Brain microvascular endothelial cell (primary cell): ENCODE results near the gene MRPL23.

ENCODE experiments used
- DNase-seq: peaks from one replicate; pipeline ENCODE4 v3.0.0-alpha.2; 2020
- H3K27ac ChIP-seq: fragments of 250-450 bp; sonication (Bioruptor Pico); 2 replicates; pipeline ENCODE4 v1.5.1; 2020; ENCODE audit warnings: mild to moderate bottlenecking, moderate library complexity
- H3K27me3 ChIP-seq: fragments of 250-450 bp; sonication (Bioruptor Pico); replicated peaks from 2 replicates; pipeline ENCODE4 v1.5.1; 2020; ENCODE audit warnings: mild to moderate bottlenecking
- H3K36me3 ChIP-seq: fragments of 250-450 bp; sonication (Bioruptor Pico); replicated peaks from 2 replicates; pipeline ENCODE4 v1.5.1; 2020; ENCODE audit warnings: mild to moderate bottlenecking
- H3K4me3 ChIP-seq: 2 replicates; pipeline ENCODE4 v1.5.1; 2011; ENCODE audit warnings: low read depth, mild to moderate bottlenecking, control low read depth, low read length, moderate library complexity
- in situ Hi-C: cut with HindIII; loops from 2 replicates; pipeline ENCODE4 v1.10.0; 2017; ENCODE audit warnings: low sequenced_read_pairs, low pct_ligation_motif_present
- TF ChIP-seq, protein P1 (sequence below): IDR thresholded peaks from 2 replicates; pipeline ENCODE4 v1.5.1; 2011; ENCODE audit warnings: low read depth, mild to moderate bottlenecking, moderate library complexity, low read length, control low read depth, inconsistent platforms; ENCODE audit errors: missing control alignments

Gene MRPL23

DNA sequence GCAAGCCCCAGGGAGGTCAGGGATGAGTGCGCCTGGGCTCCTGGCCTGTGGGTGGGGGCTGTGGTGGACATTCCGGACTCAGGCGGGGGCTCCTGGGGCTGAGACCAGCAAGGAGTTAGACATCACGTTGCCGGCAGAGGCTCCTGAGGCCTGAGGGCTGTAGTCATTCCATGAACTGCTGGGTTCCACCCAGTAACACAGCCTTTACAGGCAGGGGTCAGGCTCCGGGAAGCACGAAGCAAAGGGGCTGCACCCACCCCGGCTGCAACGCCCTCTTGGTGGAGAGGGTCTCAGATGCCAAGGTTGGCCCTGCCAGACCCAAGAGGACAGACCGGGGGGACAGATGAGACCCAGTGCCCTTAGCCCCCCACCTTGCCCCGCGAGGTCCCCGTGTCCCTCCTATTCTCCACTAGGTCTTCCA lies 18.7 kb upstream of the MRPL23 start:
- no peaks in the 10 kb centered on the region for H3K27me3 ChIP-seq

DNA sequence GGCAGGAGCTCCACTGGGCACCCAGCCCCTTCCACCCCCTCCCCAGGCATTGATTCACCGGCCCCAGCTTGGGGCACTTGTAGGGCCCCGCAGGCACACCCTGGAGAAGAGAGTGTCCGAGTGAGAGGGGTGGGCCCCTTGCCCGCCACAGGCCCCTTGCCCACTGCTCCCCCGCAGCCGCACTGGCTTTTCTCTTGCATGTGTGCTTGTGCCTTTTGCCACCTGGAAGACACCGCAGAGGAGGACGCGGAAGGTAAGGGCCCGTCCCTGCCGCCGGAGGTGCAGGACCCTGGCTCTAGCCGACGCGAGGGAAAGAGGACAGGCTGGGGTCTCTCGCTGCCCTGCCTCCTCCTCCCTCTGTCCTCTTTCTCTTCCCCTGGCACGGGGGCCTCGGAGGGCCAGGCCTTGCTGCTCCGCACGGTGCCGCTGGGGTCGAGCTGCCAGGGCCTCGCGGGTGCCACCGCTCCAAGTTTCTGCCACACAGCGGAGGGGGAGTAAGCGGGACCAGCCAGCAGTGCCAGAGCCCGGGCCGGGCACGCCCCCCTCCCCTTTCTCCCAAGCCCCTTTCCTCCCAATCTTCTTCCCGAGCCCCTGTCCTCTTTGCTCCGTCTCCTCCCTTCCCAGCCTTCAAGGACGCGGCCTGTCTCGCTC lies 18.1 kb upstream of the MRPL23 start:
- H3K36me3 ChIP-seq, result no peaks in the 10 kb centered on the region
- TF ChIP-seq, protein P1, sequence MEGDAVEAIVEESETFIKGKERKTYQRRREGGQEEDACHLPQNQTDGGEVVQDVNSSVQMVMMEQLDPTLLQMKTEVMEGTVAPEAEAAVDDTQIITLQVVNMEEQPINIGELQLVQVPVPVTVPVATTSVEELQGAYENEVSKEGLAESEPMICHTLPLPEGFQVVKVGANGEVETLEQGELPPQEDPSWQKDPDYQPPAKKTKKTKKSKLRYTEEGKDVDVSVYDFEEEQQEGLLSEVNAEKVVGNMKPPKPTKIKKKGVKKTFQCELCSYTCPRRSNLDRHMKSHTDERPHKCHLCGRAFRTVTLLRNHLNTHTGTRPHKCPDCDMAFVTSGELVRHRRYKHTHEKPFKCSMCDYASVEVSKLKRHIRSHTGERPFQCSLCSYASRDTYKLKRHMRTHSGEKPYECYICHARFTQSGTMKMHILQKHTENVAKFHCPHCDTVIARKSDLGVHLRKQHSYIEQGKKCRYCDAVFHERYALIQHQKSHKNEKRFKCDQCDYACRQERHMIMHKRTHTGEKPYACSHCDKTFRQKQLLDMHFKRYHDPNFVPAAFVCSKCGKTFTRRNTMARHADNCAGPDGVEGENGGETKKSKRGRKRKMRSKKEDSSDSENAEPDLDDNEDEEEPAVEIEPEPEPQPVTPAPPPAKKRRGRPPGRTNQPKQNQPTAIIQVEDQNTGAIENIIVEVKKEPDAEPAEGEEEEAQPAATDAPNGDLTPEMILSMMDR, result no peak
- no peak overlapping the region for H3K4me3 ChIP-seq
- no peak overlapping the region for H3K27ac ChIP-seq
- DNase-seq, result no peak
- in situ Hi-C loops, result no loop called here
- no peaks in the 10 kb centered on the region for H3K27me3 ChIP-seq

More for the DNA sequence above, 18.7 kb upstream of the MRPL23 start:
- Histone ChIP-seq H3K4me3 (no peak overlapping the region), H3K27ac (no peak overlapping the region), H3K36me3 (no peaks in the 10 kb centered on the region)
- TF ChIP-seq, protein P1, result no peak
- DNase-seq, result no peak
- in situ Hi-C loops, result no loop called here

DNA sequence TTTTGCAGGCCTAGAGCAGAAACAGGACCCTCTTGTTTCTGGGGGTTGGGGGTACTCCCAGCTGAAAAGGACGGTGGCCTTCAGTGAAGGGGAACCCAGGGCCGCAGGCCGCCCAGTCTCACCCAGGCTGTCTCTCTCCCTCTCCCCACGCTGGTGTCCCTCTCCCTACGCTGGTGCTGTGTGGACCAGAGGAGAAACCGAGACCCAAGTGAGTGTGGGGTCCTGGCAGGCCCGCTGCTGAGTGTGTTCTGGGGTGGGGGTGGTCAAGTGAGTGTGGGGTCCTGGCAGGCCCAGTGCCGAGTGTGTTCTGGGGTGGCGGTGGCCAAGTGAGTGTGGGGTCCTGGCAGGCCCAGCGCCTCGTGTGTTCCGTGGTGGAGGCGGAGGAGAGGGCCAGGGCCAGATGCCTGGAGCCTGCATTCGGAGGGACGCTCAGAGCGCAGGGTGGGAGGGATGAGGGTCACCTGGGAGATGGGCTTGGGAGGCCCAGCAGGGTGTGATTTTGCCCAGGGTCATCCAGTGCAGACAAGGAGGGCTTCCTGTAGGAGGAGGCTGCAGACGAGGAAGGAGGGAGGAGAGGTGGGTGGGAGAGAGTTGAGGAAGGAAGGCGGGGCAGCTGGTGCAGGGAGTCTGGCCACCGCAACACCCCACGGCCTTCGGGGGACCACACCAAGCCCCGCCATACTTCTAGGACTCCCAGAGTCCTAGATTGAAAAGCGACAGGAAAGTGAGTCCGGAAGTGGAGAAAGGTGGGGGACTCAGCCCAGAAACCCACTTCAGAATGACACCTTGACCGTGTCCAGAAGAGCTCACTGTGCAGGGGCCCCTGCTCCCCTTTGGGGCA lies 17.3 kb upstream of the MRPL23 start:
- TF ChIP-seq, protein P1, result no peak
- H3K36me3 ChIP-seq, result no peaks in the 10 kb centered on the region
- in situ Hi-C loops, result no loop called here
- no peak for DNase-seq
- H3K4me3 ChIP-seq, result no peak overlapping the region
- no peaks in the 10 kb centered on the region for H3K27me3 ChIP-seq
- no peak overlapping the region for H3K27ac ChIP-seq

DNA sequence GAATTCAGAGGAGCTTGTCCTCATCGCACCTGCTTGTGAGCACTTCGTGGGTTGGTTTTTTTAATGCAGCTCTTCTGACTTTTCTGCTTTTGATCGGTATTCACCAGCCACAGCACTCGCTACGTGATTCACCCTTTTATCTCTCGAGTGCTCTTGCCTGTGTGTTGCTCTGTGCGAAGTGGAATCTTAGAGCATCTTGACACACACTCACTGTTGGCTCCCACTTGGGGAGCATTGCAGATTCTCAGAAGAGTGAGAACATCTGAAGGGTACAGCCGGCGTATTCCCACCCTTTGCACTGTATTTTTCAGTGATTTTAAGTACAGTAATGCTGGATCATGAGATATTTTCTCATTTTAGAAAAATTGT lies 16.7 kb upstream of the MRPL23 start:
- no peaks in the 10 kb centered on the region for H3K36me3 ChIP-seq
- H3K4me3 ChIP-seq, result no peak overlapping the region
- in situ Hi-C loops, result no loop called here
- H3K27me3 ChIP-seq, result no peaks in the 10 kb centered on the region
- TF ChIP-seq, protein P1, result no peak
- no peak overlapping the region for H3K27ac ChIP-seq
- DNase-seq, result no peak

DNA sequence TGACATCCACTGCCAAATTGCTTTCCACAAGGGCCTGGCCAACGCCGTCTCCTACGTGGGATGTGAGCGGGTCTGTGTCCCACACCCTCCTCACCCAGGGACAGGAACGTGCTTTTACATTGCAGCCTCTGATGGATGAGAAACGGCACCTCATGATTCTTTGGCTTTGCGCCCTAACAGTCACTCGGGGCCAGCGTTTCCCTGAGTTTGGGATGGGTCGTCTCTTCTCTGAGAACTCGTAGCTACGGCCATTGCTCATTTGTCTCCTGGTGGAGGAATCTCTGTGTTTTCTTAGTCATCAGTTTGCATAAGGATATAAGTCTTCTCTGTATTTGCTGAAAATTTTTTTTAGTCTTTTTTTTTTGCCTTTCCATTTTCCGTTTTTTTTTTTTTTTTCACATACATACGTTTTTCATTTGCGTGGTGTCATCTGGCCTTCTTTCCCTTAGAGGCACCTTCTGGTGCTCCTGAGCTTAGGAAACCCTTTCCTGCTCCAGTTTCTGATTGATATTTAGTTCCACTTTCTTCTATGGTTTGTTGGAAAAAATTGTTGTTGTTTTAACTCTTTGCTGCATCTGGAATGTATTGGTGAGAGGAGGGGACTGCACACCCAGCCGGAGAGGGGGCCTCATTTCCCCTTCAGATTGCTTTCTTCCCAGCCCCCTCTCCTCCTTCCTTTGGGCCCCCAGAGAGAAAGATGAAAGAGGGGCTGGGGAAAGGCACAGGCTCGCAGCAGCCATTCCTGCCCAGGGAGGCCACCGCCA lies 15.6 kb upstream of the MRPL23 start:
- no peaks in the 10 kb centered on the region for H3K27me3 ChIP-seq
- DNase-seq, result no peak
- no peak overlapping the region for H3K4me3 ChIP-seq
- no peak overlapping the region for H3K27ac ChIP-seq
- no peaks in the 10 kb centered on the region for H3K36me3 ChIP-seq
- TF ChIP-seq, protein P1, result no peak
- in situ Hi-C loops, result no loop called here
